ENCODE results near the gene TFPI.
A peak's percentile ranks its signal among the peaks of the same experiment; 100 is the strongest.

TFPI gene

DNA sequence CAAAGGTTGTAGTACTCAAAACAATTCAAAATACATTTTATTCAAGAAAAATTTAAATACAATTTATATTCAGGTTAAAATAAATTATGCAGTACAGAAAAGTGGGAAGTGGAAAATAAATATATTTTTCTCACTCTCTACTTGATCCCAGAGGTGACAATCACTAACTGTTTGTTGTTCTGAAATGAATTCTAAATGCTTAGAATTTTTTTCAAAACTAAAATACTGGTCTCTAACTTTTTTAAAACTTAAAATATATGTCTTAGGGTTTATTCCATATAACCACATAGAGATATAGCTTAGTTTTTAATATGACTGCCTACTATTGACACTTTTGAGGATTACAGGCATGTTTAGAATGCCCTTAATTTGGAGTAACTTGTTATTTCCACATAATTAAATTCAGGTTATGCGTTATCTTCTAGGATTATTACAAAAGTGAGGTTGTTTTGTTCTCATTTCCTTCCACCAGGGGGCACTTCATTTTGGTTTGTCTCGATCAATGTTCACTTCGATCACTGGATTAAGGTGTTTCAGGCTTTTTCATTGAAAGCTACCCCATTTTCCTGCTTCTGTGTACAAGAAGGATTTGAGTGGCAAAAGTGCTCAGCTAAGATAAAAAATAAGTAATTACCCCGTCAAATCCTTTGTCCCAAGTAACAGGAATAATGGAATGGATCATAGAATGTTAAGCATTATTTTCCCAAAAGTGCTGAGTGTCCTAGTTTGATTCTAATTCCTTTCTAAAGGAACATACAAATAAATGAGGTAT is 27.1 kb upstream of the TFPI start:
- DNase-seq (ENCODE audit: extremely low spot score): no peak
- POLR2A ChIA-PET: no interaction called here
- CTCF ChIA-PET: interaction anchor here (0.6 to 6.8 kb wide), 35 partner anchors 8 to 1456 kb away, joined by 3 to 89 read pairs (median 3); no protein-coding TSS in a partner anchor
- TF ChIP-seq, protein P1, sequence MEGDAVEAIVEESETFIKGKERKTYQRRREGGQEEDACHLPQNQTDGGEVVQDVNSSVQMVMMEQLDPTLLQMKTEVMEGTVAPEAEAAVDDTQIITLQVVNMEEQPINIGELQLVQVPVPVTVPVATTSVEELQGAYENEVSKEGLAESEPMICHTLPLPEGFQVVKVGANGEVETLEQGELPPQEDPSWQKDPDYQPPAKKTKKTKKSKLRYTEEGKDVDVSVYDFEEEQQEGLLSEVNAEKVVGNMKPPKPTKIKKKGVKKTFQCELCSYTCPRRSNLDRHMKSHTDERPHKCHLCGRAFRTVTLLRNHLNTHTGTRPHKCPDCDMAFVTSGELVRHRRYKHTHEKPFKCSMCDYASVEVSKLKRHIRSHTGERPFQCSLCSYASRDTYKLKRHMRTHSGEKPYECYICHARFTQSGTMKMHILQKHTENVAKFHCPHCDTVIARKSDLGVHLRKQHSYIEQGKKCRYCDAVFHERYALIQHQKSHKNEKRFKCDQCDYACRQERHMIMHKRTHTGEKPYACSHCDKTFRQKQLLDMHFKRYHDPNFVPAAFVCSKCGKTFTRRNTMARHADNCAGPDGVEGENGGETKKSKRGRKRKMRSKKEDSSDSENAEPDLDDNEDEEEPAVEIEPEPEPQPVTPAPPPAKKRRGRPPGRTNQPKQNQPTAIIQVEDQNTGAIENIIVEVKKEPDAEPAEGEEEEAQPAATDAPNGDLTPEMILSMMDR (IDR thresholded peaks at IDR 0.05; ENCODE audit: control extremely low read depth, extremely low read depth, low read depth, missing control alignments): peak; percentile 65

GRCh38 chr2:187580462-187581124 is 26.4 kb upstream of the TFPI start:
- TF ChIP-seq, protein P1 (IDR thresholded peaks at IDR 0.05; ENCODE audit: control extremely low read depth, extremely low read depth, low read depth, missing control alignments): peak; percentile 43
- POLR2A ChIA-PET: no interaction called here
- DNase-seq (ENCODE audit: extremely low spot score): no peak
- CTCF ChIA-PET: interaction anchor here (0.6 to 6.8 kb wide), 33 partner anchors 9 to 1455 kb away, joined by 3 to 89 read pairs (median 3); no protein-coding TSS in a partner anchor

DNA sequence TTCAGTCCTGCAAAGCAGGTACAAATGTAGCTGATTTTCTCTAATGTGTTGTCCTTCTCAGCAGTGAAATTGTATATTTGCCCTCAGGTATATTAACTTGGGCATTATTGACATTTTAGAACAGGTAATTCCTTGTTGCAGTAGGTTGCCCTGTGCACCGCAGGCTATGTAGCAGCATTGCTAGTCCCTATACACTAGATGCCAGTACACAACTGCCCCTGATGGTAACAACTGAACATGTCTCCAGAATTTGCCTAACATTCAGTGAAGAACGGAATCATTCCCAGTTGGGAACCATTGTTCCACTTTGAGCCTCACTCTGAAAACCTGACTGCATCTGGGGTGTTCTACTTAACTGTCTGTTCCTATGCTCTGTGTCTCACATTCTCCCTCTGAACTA is 23.1 kb upstream of the TFPI start:
- DNase-seq (ENCODE audit: extremely low spot score): no peak
- CTCF ChIA-PET: interaction anchor here (0.9 to 2.1 kb wide), 3 partner anchors 9 to 78 kb away, joined by 3 to 8 read pairs (median 7); no protein-coding TSS in a partner anchor
- TF ChIP-seq, protein P1 (IDR thresholded peaks at IDR 0.05; ENCODE audit: control extremely low read depth, extremely low read depth, low read depth, missing control alignments): no peak

GRCh38 chr2:187576906-187577305 is 22.7 kb upstream of the TFPI start:
- POLR2A ChIA-PET: no interaction called here
- TF ChIP-seq, protein P1 (IDR thresholded peaks at IDR 0.05; ENCODE audit: control extremely low read depth, extremely low read depth, low read depth, missing control alignments): no peak
- DNase-seq (ENCODE audit: extremely low spot score): no peak
- CTCF ChIA-PET: interaction anchor here (0.9 to 2.1 kb wide), 3 partner anchors 8 to 77 kb away, joined by 3 to 8 read pairs (median 7); no protein-coding TSS in a partner anchor

More for the DNA sequence above, 23.1 kb upstream of the TFPI start:
- POLR2A ChIA-PET: no interaction called here

DNA sequence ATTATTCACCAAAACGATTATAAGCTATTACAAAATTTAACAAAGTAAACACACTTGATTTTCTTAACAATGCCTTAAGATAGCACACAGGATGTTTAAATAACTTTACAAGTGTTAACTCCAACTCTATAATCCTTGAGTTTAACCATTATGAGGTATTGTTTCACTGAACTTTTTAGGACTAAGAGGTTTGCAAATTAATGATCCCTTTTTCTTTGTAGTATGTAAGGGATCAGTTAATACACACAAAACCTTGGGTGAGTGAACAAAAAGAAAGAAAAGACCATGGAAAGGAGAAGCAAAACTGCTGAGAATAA is 21.5 kb upstream of the TFPI start:
- POLR2A ChIA-PET: no interaction called here
- TF ChIP-seq, protein P1 (IDR thresholded peaks at IDR 0.05; ENCODE audit: control extremely low read depth, extremely low read depth, low read depth, missing control alignments): no peak
- CTCF ChIA-PET: interaction anchor here (1.0 to 2.3 kb wide), 2 partner anchors 9 to 76 kb away, joined by 4 to 9 read pairs; no protein-coding TSS in a partner anchor
- no peak for DNase-seq (ENCODE audit: extremely low spot score)

GRCh38 chr2:187574969-187575750 is 20.9 kb upstream of the TFPI start:
- POLR2A ChIA-PET: no interaction called here
- TF ChIP-seq, protein P1 (IDR thresholded peaks at IDR 0.05; ENCODE audit: control extremely low read depth, extremely low read depth, low read depth, missing control alignments): no peak
- CTCF ChIA-PET: interaction anchor here (1.0 to 2.3 kb wide), 2 partner anchors 8 to 75 kb away, joined by 4 to 9 read pairs; no protein-coding TSS in a partner anchor
- no peak for DNase-seq (ENCODE audit: extremely low spot score)

All from GM10248 (cell line).